HG02981 (cell line): ENCODE results near the gene ZDHHC11.
"Not testable (repeated sequence)": the region's sequence is repeated elsewhere in the genome, so short reads cannot be mapped to it uniquely, and the experiment has no call there.

Experiments
- ATAC-seq: cut with Tn5 transposase; IDR thresholded peaks from one replicate; pipeline ENCODE4 v1.9.1; 2021; ENCODE audit warnings: mild to moderate bottlenecking, moderate library complexity; ENCODE audit not compliant: unreplicated experiment

Gene ZDHHC11

DNA sequence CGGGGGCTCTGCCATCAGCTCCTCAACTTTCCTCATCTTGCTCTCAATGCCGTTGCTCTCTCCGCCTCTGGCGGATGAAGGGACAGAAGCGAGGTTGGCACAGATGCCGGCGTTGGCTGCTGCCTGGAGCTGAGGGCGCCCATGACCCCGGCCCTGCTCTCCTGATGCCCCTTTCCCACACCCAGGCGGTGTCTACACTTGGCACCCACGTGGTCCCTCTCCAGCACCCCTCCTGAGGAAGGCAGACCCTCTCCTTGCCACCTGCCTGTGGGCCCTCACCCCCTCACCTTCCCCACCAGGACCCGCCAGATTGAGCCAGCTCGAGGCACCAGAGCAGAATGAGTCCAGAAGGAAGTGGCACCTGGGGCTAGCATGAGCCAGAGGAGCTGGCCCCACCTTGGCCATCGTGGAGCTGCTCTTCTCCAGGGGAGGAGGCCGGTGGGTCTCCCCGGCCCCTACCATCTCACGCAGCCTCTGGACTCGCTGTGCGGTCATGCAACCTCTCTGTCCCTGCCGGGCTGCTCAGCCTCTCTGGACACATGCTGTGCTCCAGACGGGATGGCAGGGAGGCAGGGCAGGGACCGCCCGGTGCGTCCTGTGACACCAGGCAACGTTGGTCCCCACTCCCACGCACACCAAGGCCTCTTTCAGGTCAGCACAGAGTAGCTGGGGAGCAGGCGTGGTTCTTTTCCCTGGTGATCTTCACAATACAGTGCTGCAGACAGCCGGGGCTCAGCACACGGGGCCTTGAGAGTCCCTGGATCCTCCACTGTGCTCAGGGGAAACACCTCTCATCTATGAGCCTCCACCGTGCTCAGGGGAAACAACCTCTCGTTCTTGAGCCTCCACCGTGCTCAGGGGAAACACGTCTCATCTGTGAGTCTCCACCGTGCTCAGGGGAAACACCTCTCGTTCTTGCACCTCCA, 4.8 kb downstream of the ZDHHC11 start:
- not testable (repeated sequence) for ATAC-seq

GRCh38 chr5:845031-845675, 5.6 kb downstream of the ZDHHC11 start:
- ATAC-seq = not testable (repeated sequence)

GRCh38 chr5:844426-844825, 6.4 kb downstream of the ZDHHC11 start:
- not testable (repeated sequence) for ATAC-seq

DNA sequence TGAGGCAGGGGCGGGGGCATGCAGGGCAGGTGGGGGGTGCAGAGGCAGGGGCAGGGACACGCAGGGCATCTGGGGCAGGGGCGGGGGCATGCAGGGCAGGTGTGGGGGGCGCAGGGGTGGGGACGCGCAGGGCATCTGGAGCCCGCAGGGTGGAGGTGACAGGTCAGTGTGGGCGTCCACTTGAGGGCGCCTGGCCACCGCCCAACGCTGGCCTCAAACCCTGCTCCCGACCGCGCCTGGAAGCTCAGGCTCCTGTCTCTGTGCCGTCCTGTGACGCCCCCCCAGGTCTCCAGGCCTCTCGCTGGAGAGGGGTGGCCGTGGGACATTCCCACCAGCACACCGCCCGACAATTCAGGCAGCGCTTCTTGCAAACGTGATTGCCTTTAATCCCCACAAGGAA, 6.9 kb downstream of the ZDHHC11 start:
- ATAC-seq = not testable (repeated sequence)

- ATAC-seq = not testable (repeated sequence)
Observed at GRCh38 chr5:843371-843770, 7.4 kb downstream of the ZDHHC11 start.

- ATAC-seq = not testable (repeated sequence)
Observed at GRCh38 chr5:842402-843221, 8.2 kb downstream of the ZDHHC11 start.

- ATAC-seq = not testable (repeated sequence)
Observed at GRCh38 chr5:841531-842401, 9.0 kb downstream of the ZDHHC11 start.

DNA sequence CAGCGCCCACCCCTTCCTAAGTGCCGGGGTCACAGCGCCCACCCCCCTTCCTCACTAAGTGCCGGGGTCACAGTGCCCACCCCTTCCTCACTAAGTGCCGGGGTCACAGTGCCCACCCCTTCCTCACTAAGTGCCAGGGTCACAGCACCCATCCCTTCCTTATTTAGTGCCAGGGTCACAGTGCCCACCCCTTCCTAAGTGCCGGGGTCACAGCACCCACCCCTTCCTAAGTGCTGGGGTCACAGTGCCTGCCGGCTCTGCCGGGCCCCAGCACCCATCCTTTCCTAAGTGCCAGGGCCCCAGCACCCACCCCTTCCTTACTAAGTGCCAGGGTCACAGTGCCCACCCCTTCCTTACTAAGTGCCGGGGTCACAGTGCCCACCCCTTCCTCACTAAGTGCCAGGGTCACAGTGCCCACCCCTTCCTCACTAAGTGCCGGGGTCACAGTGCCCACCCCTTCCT, 9.8 kb downstream of the ZDHHC11 start:
- not testable (repeated sequence) for ATAC-seq

DNA sequence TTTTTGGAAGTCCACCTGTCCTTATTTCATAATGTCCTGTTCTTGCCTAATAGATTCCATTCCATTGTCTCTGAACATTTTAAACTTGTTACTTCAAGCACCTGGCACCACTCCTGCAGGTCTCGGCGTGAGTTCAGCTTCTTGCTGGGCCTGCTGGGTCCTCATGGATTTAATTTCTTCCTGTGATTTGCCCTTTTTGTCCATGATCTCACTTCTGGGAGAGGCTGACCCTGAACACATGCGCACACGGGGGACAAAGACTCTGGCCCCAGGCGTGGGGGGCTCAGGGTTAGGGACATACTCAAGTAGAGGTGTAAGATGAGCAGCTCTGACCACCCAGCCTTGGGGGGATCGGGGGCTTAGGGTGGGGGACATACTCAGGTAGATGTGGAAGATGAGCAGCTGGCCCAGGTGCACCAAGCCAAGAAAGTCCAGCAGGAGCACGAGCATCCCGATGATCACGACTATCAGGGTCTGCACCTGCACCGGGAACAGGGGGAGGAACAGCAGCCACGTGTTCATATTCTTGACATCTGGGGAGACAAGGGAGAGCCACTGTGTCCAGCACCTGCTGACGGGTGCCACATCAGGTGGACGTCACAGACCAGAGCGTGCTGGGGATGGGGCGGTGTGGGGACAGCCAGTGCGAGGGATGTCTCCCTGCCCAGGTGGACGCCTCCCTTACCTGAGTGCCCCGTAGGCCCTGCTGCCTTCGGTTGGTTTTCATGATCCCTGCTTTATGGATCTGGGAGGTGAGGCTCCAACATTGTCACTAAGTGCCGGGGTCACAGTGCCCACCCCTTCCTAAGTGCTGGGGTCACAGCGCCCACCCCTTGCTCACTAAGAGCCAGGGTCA, 10.4 kb downstream of the ZDHHC11 start:
- ATAC-seq = not testable (repeated sequence)

DNA sequence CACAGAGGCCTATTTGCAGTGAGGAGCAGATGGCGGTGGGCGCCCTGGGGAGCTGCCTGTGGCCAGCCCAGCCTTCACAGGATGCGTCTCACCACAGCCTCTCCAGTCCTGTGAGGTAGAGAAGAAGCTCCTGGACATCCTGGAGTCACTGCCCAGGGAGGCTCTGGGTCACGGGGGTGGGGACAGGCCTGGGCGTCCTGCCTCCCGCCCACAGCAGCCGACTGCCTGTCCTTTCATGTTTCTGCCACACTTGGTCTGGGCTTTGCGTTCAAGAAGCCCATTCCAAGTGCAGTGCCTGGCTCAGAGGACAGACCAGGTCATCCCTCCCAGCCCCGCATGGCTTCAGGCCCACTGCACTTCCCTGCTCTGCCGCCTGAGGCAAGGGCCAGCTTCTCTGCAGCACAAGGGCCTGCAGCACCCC, 12.3 kb downstream of the ZDHHC11 start:
- not testable (repeated sequence) for ATAC-seq

DNA sequence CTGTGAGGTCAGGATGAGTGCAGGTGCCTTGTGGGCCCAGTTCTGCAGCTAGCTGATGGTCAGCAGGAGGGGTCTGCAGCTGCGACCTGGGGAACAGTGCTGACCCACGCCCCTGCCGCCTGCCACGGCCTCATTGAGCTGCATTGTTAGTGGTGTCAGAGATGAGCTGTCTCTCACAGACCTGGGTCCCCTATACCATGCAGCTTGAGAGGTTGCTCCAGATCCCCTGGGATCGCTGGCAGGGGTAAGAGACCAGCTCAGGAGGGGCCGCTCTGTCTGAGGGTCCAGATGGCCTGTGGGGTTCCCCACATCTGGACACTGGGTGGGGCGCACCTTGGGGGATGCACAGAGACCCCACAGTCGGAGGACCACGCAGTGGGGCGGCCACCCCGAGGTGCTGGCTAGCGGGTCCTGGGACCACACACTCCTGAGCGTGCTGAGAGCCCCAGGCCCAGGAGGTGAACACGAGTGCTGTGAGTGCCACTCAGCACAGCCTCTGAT, 13.1 kb downstream of the ZDHHC11 start:
- not testable (repeated sequence) for ATAC-seq

DNA sequence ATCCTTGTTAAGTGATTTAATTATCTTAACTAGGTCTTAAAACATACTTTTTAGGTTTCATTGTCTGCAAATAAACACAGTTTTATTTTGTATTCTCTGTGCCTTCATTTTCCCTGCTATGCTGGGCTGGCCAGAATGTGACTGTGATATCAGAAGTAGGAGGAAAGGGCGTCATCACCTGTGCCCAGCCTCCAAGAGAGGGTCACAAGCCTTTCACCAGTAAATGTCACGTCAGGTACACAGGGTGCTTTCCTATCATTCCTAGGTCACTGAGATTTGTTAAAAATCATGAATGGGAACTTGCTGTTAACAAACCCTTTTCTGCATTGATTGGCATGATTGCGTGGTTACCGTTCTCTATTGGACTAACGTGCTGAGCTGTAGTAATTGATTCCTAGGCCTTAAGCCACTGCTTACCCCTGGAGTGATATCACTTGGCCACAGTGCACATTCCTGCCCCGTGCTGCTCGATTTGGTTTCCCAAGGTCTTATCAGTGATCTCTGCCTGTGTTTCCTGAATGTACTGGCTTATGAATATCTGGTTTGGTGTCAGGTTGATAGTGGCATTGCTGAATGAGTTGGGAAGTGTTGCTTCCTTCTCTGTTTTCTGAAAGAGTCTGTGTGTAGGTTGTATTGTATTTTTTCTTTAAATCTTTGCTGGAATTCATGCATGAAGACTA, 14.7 kb downstream of the ZDHHC11 start:
- ATAC-seq = not testable (repeated sequence)

- ATAC-seq = not testable (repeated sequence)
Observed at GRCh38 chr5:834013-834412, 16.8 kb downstream of the ZDHHC11 start.

DNA sequence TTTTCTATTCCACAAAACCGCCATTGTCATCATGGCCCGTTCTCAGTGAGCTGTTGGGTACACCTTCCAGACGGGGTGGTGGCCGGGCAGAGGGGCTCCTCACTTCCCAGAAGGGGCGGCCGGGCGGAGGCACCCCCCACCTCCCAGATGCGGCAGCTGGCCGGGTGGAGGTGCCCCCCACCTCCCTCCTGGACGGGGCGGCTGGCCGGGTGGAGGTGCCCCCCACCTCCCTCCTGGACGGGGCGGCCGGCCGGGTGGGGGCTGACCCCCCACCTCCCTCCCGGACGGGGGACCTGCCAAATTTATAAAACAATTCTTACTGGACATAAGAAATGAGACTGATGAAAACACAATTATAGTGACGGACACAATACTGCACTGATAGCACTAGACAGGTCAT, 22.6 kb downstream of the ZDHHC11 start:
- ATAC-seq = not testable (repeated sequence)

DNA sequence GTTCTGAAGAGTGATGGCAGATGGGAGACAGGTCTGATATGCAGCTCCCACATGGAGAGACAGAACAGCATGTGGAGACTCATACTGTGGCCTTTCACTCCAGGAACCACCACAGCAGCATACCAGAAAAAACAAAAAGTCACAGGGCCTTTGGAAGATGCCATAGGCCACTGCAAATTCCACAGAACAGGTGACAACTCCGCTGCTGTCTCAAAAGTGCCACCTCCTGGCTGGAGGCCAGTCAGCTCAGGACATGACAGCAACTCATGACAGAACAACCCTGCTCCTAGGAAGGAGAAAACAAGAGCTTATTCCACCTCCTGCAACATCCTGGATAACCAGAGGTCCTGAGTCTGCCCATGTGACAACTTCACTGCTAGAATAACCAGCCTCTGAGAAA, 25.2 kb downstream of the ZDHHC11 start:
- not testable (repeated sequence) for ATAC-seq

DNA sequence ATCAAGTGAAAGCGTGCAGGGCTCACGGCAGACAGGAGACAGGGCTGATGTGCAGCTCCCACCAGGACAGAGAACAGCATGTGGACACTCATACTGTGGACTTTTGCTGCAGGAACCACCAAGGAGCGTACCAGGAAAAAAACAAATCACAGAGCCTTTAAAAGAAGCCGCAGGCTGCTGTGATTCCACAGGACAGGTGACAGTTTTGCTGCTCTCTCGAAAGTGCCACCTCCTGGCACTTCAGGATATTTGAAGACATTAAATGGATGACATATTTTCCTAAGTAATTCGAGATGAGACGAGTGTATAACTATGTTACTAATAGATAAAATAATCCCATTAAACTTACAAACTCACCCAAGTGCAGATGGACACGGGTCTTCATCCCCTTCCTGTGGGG, 29.3 kb downstream of the ZDHHC11 start:
- ATAC-seq = no peak

DNA sequence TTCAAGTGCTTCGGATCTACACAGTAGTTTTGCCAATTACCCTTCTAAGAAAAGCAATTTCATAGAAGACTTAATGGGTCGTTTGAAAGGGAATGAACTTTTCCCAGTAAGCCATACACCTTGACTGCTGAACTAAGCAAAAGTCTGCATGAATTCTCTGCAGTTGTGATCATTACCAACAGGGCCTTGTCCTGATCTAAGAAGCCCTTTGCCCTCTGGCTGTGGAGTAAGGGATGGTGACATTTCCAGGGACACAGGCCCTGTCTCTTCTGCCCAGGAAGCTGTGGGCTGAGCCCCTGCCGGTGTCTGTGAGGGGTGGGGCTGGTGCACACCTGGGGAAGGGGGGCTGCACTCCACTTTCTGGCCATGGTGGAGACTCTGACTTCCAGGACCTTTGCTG, 30.5 kb downstream of the ZDHHC11 start:
- ATAC-seq = no peak

GRCh38 chr5:819078-819477, 31.7 kb downstream of the ZDHHC11 start:
- ATAC-seq = no peak
